Activated naive CD4-positive, alpha-beta T cell treated with anti-CD3 and anti-CD28 coated beads, Interleukin-2, amount 10 ng/mL, durations not matched to agents 7 days and 5 days (primary cell): ENCODE measurements around the gene ALDH9A1.
"Not testable (repeated sequence)": the region's sequence is repeated elsewhere in the genome, so short reads cannot be mapped to it uniquely, and the experiment has no call there.

Experiments used
- CTCF ChIA-PET: fragments of 350-600 bp; sonication (Branson Sonifier 250); formaldehyde crosslinking; loops from one replicate; lab custom pipeline; 2021; ENCODE audit warnings: antibody characterized with exemption; lab: Charles Lee
- DNase-seq: peaks from one replicate; pipeline ENCODE4 v3.0.0-alpha.2; 2020
- H3K27ac Mint-ChIP-seq: one replicate; pipeline ENCODE4 v1.8.0; 2021; ENCODE audit warnings: mild to moderate bottlenecking, moderate library complexity, mixed read lengths
- H3K27me3 Mint-ChIP-seq: one replicate; pipeline ENCODE4 v1.8.0; 2021; ENCODE audit warnings: mild to moderate bottlenecking, mixed read lengths
- H3K36me3 Mint-ChIP-seq: one replicate; pipeline ENCODE4 v1.8.0; 2021; ENCODE audit warnings: mixed read lengths
- H3K4me1 Mint-ChIP-seq: one replicate; pipeline ENCODE4 v1.8.0; 2021; ENCODE audit warnings: mixed read lengths
- H3K4me3 Mint-ChIP-seq: one replicate; pipeline ENCODE4 v1.8.0; 2021; ENCODE audit warnings: mild to moderate bottlenecking, moderate library complexity, mixed read lengths
- H3K9me3 Mint-ChIP-seq: one replicate; pipeline ENCODE4 v1.8.0; 2021; ENCODE audit warnings: mixed read lengths

Gene ALDH9A1

DNA sequence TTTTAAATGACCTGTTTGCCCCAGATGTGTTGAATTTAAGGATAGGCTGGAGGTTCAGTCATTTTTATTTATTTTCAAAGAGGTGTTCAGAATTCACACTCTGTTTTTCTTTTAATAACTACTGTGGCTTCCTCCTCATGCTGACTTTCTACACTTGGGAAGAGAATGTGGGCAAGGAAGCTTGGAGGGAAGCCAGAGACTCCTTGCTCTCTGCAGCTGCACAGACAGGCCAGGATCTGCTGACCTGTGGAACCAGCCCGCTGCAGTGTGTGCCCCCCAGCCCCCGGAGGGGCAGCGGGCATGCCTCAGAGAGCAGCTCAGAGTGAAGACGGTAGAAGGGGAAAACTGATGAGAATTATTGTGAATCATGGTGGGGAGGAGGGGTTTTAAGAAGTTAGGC lies 50.4 kb downstream of the ALDH9A1 start:
- Mint-ChIP-seq H3K27me3 (no peaks in the 10 kb centered on the region), H3K36me3 (peaks cover 3% of the 10 kb centered on the region), H3K4me1 (peaks cover 17% of the 10 kb centered on the region), H3K27ac (no peak overlapping the region), H3K4me3 (no peak overlapping the region), H3K9me3 (no peaks in the 10 kb centered on the region)
- DNase-seq, result no peak
- CTCF ChIA-PET, result no interaction called here

DNA sequence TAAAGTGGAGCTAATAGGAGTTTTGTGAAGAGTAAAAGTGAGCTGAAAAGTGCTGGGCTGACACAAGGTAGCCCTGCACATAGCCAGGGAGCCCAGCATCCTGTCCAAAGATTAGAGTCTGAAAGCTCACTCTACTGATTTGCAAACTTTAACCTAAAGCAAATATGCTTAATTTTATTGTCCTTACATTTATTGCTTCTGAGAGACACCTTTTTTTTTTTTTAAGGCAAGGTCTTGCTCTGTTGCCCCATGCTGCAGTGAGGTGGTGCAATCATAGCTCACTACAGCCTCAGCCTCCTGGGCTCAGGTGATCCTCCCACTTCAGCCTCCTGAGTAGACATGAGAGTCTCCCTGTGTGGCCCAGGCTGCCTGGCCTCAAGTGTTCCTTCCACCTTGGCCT lies 50.8 kb downstream of the ALDH9A1 start:
- H3K4me3 Mint-ChIP-seq, result no peak overlapping the region
- peaks cover 17% of the 10 kb centered on the region for H3K4me1 Mint-ChIP-seq
- CTCF ChIA-PET, result no interaction called here
- H3K9me3 Mint-ChIP-seq, result no peaks in the 10 kb centered on the region
- peaks cover 3% of the 10 kb centered on the region for H3K36me3 Mint-ChIP-seq
- DNase-seq, result no peak
- H3K27me3 Mint-ChIP-seq, result no peaks in the 10 kb centered on the region
- H3K27ac Mint-ChIP-seq, result no peak overlapping the region

DNA sequence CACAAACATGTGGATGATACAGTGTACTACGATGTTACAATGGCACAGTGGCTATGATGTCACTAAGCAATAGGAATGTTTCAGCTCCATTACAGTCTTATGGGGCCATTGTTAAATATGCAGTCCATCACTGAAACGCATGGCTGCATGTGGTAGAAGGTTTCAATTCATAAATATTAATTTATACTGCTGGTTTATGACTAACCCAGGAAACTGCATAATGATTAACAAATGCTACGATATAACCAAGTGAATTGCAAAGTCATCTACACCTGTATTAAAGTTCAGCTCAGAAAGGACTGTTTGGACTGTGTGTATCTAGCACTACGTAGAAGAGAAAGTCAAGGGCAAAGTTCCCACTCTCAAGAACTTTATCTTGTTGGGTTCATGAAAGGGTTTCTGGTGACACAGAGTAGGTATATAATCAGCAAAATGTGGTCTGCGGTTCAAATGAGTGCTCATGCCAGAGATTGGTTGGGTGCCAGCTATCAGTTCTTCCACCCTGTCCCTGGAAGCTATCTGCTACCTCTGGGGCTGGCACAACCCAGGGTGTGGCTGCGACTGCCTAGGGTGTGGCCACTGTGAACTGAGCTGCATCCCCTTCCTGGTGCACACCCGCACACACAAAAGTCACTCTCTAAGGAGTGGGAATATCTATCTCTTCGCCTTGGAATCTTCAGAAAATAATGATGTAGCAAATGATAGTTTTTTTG lies 52.6 kb downstream of the ALDH9A1 start:
- no peak for DNase-seq
- peaks cover 17% of the 10 kb centered on the region for H3K4me1 Mint-ChIP-seq
- no peak overlapping the region for H3K27ac Mint-ChIP-seq
- no peaks in the 10 kb centered on the region for H3K27me3 Mint-ChIP-seq
- peaks cover 3% of the 10 kb centered on the region for H3K36me3 Mint-ChIP-seq
- CTCF ChIA-PET, result no interaction called here
- H3K4me3 Mint-ChIP-seq, result no peak overlapping the region
- no peaks in the 10 kb centered on the region for H3K9me3 Mint-ChIP-seq

DNA sequence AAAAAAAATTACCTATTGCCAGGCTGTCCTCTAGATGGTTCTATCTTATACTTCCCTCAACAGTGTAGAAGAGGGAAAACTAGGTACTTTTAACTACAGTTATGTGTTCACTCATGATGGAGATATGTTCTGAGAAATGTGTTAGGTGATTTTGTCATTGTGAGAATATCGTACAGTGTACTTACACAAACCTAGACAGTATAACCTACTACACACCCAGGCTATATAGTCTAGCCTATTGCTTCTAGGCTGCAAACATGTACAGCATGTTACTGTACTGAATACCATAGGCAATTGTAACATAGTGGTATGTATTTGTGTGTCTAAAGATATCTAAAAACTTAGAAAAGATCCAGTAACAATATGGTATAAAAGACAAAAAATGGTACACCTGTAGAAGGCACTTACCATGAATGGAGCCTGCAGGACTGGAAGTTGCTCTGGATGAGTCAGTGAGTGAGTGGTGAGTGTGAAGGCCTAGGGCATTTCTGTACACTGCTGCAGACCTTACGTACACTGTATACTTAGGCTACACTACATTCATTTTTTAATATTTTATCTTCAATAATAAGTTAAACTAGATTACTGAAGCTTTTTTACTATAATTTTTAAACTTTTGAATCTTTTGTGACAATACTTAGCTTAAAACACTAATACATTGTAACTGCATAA lies 54.2 kb downstream of the ALDH9A1 start:
- Mint-ChIP-seq H3K27ac (no peak overlapping the region), H3K27me3 (no peaks in the 10 kb centered on the region), H3K4me3 (no peak overlapping the region), H3K36me3 (no peaks in the 10 kb centered on the region), H3K4me1 (peaks cover 26% of the 10 kb centered on the region), H3K9me3 (no peaks in the 10 kb centered on the region)
- CTCF ChIA-PET, result interaction anchor here (0.6 kb wide), 1 partner anchor 9 kb away, joined by 3 read pairs; no protein-coding TSS in a partner anchor
- DNase-seq, result no peak

GRCh38 chr1:165641231-165641987 lies 57.0 kb downstream of the ALDH9A1 start:
- DNase-seq, result no peak
- Mint-ChIP-seq H3K27ac (no peak overlapping the region), H3K4me3 (no peak overlapping the region), H3K9me3 (no peaks in the 10 kb centered on the region), H3K27me3 (no peaks in the 10 kb centered on the region), H3K36me3 (no peaks in the 10 kb centered on the region), H3K4me1 (peaks cover 21% of the 10 kb centered on the region)
- CTCF ChIA-PET, result interaction anchor here (1.2 kb wide), 1 partner anchor 9 kb away, joined by 3 read pairs; no protein-coding TSS in a partner anchor

DNA sequence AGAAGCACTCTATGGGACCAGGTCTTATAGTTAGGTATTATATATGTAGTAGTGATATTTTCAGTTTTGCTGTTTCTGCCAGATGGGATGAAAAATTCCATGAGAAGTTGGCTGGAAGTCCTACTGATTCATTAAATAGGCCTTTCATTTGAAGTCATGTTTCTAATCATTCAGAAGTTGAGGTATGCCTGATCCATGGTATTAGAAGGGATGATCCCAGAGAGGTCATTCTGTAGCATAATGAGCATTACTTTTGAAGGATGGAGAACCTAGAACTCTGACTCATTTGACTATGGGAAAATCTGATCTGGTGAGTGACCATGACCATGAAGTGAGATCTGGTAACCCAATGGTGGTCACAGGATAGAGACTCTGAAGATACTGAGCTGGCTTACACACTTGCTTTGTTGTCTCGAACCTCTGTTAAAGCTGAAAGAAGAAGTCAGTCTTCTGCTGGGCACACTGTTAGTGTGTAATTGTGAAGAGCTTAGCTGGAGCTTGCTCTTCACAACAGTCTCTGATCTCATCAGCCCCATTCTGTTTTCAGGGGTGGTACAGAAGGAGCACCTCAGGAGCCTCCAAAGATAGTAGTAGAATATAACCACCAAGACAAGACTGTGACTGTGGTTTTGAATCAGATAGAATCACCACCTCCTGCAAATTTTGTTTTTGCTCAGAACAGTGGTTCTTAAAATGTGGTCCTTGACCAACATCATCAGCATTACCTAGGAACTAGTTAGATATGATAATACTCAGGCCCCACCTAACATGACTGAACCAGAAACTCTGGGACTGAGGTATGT lies 58.3 kb downstream of the ALDH9A1 start:
- Mint-ChIP-seq H3K27ac (no peak overlapping the region), H3K27me3 (no peaks in the 10 kb centered on the region), H3K4me3 (no peak overlapping the region), H3K9me3 (no peaks in the 10 kb centered on the region), H3K36me3 (no peaks in the 10 kb centered on the region), H3K4me1 (peaks cover 9% of the 10 kb centered on the region)
- CTCF ChIA-PET, result no interaction called here
- DNase-seq, result no peak

- H3K4me3 Mint-ChIP-seq, H3K9me3 Mint-ChIP-seq, H3K27me3 Mint-ChIP-seq, H3K36me3 Mint-ChIP-seq, CTCF ChIA-PET, DNase-seq, H3K4me1 Mint-ChIP-seq, H3K27ac Mint-ChIP-seq: not testable (repeated sequence)
These were observed 60.2 kb downstream of the ALDH9A1 start for GRCh38 chr1:165638211-165638610.

- H3K4me1 Mint-ChIP-seq, result peaks cover 12% of the 10 kb centered on the region
- CTCF ChIA-PET, result no interaction called here
- no peak overlapping the region for H3K27ac Mint-ChIP-seq
- H3K4me3 Mint-ChIP-seq, result no peak overlapping the region
- no peaks in the 10 kb centered on the region for H3K36me3 Mint-ChIP-seq
- peaks cover 4% of the 10 kb centered on the region for H3K27me3 Mint-ChIP-seq
- DNase-seq, result no peak
- no peaks in the 10 kb centered on the region for H3K9me3 Mint-ChIP-seq
These were observed 60.9 kb downstream of the ALDH9A1 start for GRCh38 chr1:165637427-165637826.

DNA sequence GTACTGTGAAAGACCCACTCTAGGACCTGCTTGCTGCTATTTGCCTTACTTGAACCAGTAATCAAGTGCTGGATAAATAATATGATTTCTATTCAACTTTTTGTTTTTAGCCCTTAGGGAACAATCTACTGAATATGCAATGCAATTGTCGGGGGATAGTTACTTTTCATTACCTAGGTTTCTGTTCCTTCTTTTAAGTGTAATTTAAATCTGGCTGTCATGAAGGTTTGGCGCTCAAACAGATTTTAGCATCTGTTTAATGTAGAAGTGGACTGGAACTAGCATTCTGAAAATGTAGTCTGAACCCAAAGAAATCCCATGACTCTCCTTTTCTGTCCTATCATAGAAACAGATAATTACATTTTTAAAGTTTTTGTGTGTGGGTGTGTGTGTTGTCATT lies 62.5 kb downstream of the ALDH9A1 start:
- CTCF ChIA-PET, result no interaction called here
- Mint-ChIP-seq H3K9me3 (no peaks in the 10 kb centered on the region), H3K4me1 (peaks cover 12% of the 10 kb centered on the region), H3K4me3 (no peak overlapping the region), H3K27ac (no peak overlapping the region), H3K36me3 (no peaks in the 10 kb centered on the region), H3K27me3 (peaks cover 4% of the 10 kb centered on the region)
- no peak for DNase-seq

GRCh38 chr1:165635329-165635728 lies 63.0 kb downstream of the ALDH9A1 start:
- H3K4me1 Mint-ChIP-seq, result peaks cover 9% of the 10 kb centered on the region
- no peak for DNase-seq
- no peak overlapping the region for H3K27ac Mint-ChIP-seq
- H3K4me3 Mint-ChIP-seq, result no peak overlapping the region
- H3K9me3 Mint-ChIP-seq, result no peaks in the 10 kb centered on the region
- H3K27me3 Mint-ChIP-seq, result peaks cover 4% of the 10 kb centered on the region
- no peaks in the 10 kb centered on the region for H3K36me3 Mint-ChIP-seq
- CTCF ChIA-PET, result no interaction called here

GRCh38 chr1:165634154-165634921 lies 64.0 kb downstream of the ALDH9A1 start:
- CTCF ChIA-PET, result no interaction called here
- Mint-ChIP-seq H3K4me3 (no peak overlapping the region), H3K4me1 (peaks cover 9% of the 10 kb centered on the region), H3K27ac (no peak overlapping the region), H3K27me3 (peaks cover 8% of the 10 kb centered on the region), H3K36me3 (no peaks in the 10 kb centered on the region), H3K9me3 (no peaks in the 10 kb centered on the region)
- DNase-seq, result no peak

GRCh38 chr1:165633614-165634013 lies 64.7 kb downstream of the ALDH9A1 start:
- CTCF ChIA-PET, result no interaction called here

DNA sequence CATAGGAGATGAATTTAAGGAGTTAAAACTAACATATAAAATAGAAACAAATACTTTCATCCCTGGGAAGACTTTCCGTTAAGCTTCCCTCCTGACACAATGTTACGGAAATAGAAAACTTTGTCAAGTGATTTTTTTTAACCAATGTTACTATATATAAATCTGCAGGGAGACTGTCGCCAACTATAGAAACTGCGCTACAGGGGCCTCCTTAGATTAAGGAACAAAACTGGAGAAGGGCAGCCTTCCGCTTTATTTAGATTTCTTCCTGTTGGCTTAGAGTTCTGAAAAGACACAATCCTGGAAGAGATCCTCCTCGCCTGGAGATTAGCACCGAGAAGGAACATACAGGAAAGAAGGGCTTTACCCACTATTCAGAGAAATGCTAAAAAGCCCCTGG lies 65.9 kb downstream of the ALDH9A1 start:
- CTCF ChIA-PET, result interaction anchor here (0.8 to 1.6 kb wide), 2 partner anchors 10 to 213 kb away, joined by 3 read pairs; no protein-coding TSS in a partner anchor
- DNase-seq, result no peak
- Mint-ChIP-seq H3K27me3 (peaks cover 8% of the 10 kb centered on the region), H3K4me1 (peaks cover 14% of the 10 kb centered on the region), H3K36me3 (no peaks in the 10 kb centered on the region), H3K9me3 (no peaks in the 10 kb centered on the region), H3K27ac (no peak overlapping the region), H3K4me3 (no peak overlapping the region)

More at GRCh38 chr1:165633614-165634013, 64.7 kb downstream of the ALDH9A1 start:
- H3K27me3 Mint-ChIP-seq, result peaks cover 8% of the 10 kb centered on the region
- H3K27ac Mint-ChIP-seq, result no peak overlapping the region
- no peaks in the 10 kb centered on the region for H3K36me3 Mint-ChIP-seq
- no peak overlapping the region for H3K4me3 Mint-ChIP-seq
- H3K9me3 Mint-ChIP-seq, result no peaks in the 10 kb centered on the region
- peaks cover 14% of the 10 kb centered on the region for H3K4me1 Mint-ChIP-seq
- no peak for DNase-seq
